ENCODE results near the gene BRD1.

DNA sequence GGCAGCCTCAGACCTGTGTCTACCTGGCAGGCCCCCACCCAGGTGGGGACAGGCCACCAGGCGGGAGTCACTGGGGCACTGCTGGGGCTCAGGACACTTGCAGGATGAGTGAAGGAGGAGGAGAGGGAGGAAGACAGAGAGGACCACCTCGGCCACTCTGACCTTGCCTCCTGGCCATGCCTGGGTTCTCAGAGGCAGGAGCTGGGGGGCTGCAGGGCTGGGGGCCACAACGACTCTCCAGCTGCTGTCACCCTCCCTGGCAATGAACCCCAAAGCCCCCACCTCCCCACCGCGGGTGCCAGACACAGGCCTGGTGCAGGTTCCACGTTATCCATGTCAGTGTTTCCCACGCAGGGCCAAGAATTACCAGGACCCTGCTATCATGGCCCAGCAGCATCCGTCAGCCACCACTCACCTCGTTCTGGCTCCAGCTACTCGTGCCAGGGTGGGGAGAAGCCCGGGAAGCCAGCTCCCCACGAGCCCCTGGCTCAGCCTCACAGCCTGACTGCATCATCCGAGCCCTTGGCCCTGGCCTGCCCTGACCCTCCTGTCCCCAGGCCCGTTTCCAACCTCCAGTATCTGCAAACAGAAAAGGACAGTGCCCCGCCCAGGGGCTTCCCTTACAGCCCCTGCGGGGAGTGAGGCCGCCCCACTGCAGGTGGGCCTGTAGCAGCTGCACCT lies 62.4 kb downstream of the BRD1 start:
- no peak for TF ChIP-seq PAX5 (IDR thresholded peaks at IDR 0.05; ENCODE audit: insufficient read depth, low read length, severe bottlenecking)
- no peak for TF ChIP-seq POLR2A (IDR thresholded peaks at IDR 0.05; ENCODE audit: low read depth, low read length)
- TF ChIP-seq POLR2AphosphoS5 (IDR thresholded peaks at IDR 0.05; ENCODE audit: low read depth, low read length), result no peak
- TF ChIP-seq TAF1 (IDR thresholded peaks at IDR 0.05; ENCODE audit: low read depth, low read length), result no peak
- no peak for TF ChIP-seq POU2F2 (IDR thresholded peaks at IDR 0.05; ENCODE audit: low read depth, low read length)
